GM18951 (cell line): ENCODE data around the gene KSR1.

Source experiments
- POLR2A ChIP-seq: IDR thresholded peaks from 4 replicates; pipeline ENCODE4 v1.6.1; 2011; ENCODE audit warnings: mild to moderate bottlenecking; ENCODE audit not compliant: insufficient read length, insufficient read depth; ENCODE audit errors: extremely low read depth
- in situ Hi-C: fragments of 300-500 bp; cut with MboI; formaldehyde crosslinking; loops from one replicate; pipeline ENCODE4 v1.12.0; 2022; ENCODE audit warnings: low sequenced_read_pairs, mixed read lengths, inconsistent platforms; ENCODE audit not compliant: unreplicated experiment

The KSR1 gene

GRCh38 chr17:27518545-27519521 is 62.6 kb downstream of the KSR1 start:
- no peak for TF ChIP-seq POLR2A
- in situ Hi-C loops: no loop called here

DNA sequence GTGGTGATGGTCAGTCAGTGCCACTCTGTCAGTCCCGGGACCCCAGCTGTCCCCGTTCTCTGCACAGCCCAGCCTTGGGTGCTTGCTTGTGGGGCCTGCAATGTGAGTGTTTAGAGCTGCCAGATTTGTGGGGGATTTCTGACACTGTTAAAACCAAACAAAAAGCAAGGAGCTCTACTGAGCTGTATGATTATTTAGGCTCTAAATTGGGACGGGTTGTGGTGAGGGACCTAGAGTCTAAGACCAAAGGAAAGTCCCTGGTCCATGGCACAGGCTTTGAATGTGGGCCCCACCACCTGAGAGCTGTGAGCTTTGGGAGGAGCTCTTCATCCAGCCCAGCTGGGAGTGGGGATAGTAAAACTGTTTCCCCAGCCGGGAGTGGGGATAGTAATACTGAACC is 63.3 kb downstream of the KSR1 start:
- in situ Hi-C loops: no loop called here
- TF ChIP-seq POLR2A: no peak

- in situ Hi-C loops: no loop called here
- no peak for TF ChIP-seq POLR2A
Observed at GRCh38 chr17:27520491-27521185, 64.4 kb downstream of the KSR1 start.

DNA sequence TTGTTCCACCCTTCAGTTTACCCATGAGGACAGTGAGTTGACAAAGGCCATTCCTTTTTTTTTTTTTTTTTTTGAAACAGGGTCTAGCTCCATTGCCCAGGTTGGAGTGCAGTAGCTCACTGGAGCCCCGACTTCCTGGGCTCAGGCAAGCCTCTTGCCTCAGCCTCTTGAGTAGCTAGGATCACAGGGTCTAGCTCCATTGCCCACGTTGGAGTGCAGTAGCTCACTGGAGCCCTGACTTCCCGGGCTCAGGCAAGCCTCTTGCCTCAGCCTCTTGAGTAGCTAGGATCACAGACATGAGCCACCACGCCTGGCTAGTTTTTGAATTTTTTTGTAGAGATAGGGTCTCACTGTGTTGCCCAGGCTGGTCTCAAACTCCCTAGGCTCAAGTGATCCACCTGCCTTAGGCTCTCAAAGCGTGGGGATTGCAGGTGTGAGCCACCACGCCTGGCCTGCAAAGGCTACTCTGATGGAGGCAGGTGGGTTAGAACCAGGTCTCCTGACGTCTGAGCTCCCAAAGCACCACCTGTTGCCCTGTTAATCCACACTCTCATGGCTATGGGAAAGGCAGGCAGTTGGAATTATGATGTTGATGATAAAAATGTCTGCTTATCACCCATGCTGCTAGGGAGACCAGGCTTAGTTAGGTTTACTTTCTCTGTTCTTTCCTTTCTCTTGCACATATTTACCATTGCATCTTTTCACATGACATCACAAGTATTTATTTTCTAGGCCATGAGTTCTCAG is 65.2 kb downstream of the KSR1 start:
- no peak for TF ChIP-seq POLR2A
- in situ Hi-C loops: no loop called here

DNA sequence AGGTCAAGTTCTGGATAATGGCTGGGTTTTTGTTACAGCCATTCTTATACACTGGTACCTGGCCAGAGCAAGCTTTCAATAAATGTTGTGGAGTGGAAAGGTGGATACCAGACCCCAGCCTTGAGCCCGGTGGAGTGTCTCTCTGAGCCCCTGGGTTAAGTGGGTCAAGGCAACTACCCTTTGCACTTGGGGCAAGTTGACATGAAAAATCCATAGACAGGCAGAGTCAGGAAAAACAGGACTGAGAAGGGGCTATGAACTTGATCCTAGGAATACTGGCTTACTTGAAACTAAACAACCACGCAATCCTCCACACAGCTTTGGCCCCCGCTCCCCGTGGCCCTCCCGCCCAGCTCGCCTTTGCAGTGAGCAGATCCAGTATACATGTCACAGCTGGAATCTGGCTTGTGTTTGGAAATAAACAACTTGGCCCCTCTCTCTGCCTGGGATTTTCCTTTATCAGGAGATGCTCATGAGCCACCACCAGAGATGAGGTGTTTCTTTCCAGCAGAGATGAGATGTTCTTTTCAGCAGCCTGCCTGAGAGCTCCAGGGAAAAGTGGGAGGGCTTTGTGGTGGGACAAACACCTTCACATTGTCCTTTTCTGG is 65.9 kb downstream of the KSR1 start:
- in situ Hi-C loops: no loop called here
- no peak for TF ChIP-seq POLR2A

GRCh38 chr17:27523712-27524111 is 67.5 kb downstream of the KSR1 start:
- no peak for TF ChIP-seq POLR2A
- in situ Hi-C loops: no loop called here

DNA sequence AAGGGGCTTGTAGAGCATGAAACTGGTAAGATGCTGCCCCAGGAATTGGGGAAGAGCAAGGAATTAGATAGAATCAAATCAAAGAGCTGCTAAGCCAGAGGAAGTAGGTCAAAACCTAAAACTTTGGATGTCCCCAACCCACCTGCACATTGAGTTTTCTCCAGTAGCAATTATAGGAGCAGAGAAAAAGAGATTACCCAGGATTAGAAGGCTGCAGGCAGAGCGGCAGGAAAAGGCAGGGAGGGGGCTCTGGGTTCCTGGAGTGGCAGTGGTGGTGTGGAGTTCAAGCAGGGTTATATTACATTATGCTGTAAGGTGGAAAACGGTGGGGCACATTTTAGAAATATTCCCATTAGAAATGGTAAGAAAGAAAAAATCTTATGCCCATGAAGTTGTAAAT is 68.3 kb downstream of the KSR1 start:
- no peak for TF ChIP-seq POLR2A
- in situ Hi-C loops: no loop called here

DNA sequence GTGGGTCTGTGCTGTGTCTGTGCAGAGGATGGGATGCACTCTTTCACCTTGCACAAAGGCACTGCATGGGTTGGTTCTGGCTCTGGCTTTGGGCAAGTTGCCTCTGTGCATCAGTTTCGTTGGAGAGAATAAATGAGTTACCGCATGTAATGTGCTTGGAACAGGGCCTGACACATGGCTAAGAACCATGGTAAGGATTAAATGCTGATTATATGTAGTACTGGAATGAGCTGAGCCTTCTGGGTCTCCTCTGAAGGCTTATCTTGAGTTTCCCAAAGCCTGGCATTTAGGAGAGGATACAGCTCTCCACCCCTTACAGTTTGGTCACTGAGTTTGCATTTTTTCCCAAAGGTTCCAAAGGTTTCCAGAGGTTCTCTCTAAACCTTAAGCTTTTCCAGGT is 69.1 kb downstream of the KSR1 start:
- in situ Hi-C loops: no loop called here
- no peak for TF ChIP-seq POLR2A

GRCh38 chr17:27525836-27526603 is 69.8 kb downstream of the KSR1 start:
- in situ Hi-C loops: no loop called here
- no peak for TF ChIP-seq POLR2A

GRCh38 chr17:27526604-27527002 is 70.4 kb downstream of the KSR1 start:
- no peak for TF ChIP-seq POLR2A
- in situ Hi-C loops: no loop called here

DNA sequence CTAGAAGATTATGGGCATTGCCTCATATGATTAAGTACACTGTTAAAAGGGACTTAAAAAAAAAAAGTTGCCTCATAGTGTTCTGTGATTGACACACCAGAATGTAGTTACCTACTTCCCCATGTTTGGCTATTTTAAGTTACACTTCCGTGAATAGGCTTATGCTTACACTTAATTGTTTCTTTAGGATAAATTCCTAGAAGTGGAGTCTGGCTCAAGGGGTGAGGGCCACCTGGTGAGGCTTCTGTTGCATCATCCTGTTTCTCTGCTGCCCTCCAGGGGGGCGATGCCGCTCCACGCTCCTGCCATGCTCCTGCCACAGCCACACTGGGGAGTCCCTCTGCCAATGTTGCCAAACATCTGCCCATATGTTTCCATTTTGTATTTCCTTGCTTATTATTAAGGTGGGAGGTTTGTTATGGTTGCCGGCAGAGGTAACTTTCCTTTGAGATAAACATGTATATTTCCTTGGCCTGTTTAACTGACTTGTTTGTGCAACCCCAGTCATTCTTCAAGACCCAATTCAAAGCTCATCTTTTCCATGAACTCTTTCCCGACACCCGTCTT is 73.1 kb downstream of the KSR1 start:
- no peak for TF ChIP-seq POLR2A
- in situ Hi-C loops: no loop called here
